ENCODE data around the gene TYW5.
"Not testable (repeated sequence)": the region's sequence is repeated elsewhere in the genome, so short reads cannot be mapped to it uniquely, and the experiment has no call there.

TYW5 gene

DNA sequence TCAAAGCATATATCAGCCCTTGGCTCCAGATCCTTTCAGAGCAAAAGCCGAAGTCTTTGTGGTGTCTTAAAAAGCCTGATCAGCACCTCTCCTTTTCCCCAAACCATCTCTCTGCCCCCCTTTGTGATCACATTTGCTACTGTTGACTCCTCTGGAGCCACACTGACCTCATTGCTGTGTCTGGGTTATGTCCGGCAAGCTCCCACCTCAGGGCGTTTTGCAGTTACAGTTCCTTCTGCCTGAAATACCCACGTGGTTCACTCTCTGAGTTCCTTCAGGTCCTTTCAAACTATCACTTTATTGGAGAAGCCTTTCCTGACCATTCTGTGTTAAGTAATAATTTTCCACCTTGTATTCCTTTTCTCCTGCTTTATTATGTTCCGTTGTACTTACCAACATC, 32.4 kb downstream of the TYW5 start:
- Histone ChIP-seq H3K14ac (ENCODE audit: low read length) (no peak overlapping the region), H2AFZ (ENCODE audit: insufficient read depth, low read length, poor library complexity) (no peak overlapping the region), H2AK5ac (ENCODE audit: low read length) (no peak overlapping the region), H2BK120ac (ENCODE audit: insufficient read depth, low read length, poor library complexity) (no peak overlapping the region), H3K36me3 (ENCODE audit: control insufficient read depth in 1 of 2, insufficient read depth in 2 of 2, low read length in 2 of 2) (peaks cover 6 to 9% of the 10 kb centered on the region in 2 experiments), H4K91ac (ENCODE audit: low read depth, low read length) (no peak overlapping the region), H2BK12ac (ENCODE audit: low read length) (no peak overlapping the region), H3K79me2 (ENCODE audit: control insufficient read depth, insufficient read depth, low read length, poor library complexity) (peaks cover 5% of the 10 kb centered on the region), H3K4me1 (ENCODE audit: control insufficient read depth in 1 of 2, insufficient read depth in 2 of 2, low read length in 2 of 2) (peaks cover 3 to 11% of the 10 kb centered on the region in 2 experiments), H3K4me2 (ENCODE audit: low read length) (peak overlapping the region; percentile 42), H3K23ac (ENCODE audit: low read length) (no peak overlapping the region), H3K4ac (ENCODE audit: low read depth, low read length) (no peak overlapping the region), H3K79me1 (ENCODE audit: low read length) (peaks cover 2% of the 10 kb centered on the region), H3K27me3 (ENCODE audit: insufficient read depth, low read length) (no peaks in the 10 kb centered on the region), H3K9ac (ENCODE audit: low read length) (no peak overlapping the region), H4K8ac (ENCODE audit: low read depth, low read length) (no peak overlapping the region), H3K27ac (ENCODE audit: low read depth, low read length) (peak overlapping the region; percentile 37), H2BK5ac (ENCODE audit: low read depth, low read length, poor library complexity) (no peak overlapping the region), H4K12ac (ENCODE audit: low read depth, low read length) (no peak overlapping the region), H3K9me3 (ENCODE audit: insufficient read depth, low read depth, low read length) (no peaks in the 10 kb centered on the region), H3K18ac (ENCODE audit: low read length) (no peak overlapping the region), H3K4me3 (ENCODE audit: low read depth, low read length) (no peak overlapping the region)
- peak in 1 of 2 donors; percentile 6 for DNase-seq
- WGBS (ENCODE audit: extremely low coverage, insufficient coverage, insufficient read length): no CpG with 5 or more reads among the region's 5 CpGs

DNA sequence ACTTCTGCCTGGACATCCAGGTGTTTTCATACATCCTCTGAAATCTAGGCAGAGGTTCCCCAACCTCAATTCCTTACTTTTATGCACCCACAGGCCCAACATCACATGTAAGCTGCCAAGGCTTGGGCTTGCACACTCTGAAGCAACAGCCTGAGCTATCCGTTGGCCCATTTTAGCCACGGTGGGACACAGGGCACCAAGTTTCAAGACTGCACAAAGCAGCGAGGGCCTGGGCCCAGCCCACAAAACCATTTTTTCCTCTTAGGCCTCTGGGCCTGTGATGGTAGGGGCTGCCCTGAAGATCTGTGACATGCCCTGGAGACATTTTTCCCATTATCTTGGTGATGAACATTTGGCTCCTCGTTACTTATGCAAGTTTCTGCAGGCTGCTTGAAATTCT, 38.3 kb downstream of the TYW5 start:
- Histone ChIP-seq H2AK5ac (ENCODE audit: low read length) (no peak overlapping the region), H4K8ac (ENCODE audit: low read depth, low read length) (no peak overlapping the region), H3K9ac (ENCODE audit: low read length) (no peak overlapping the region), H2BK12ac (ENCODE audit: low read length) (no peak overlapping the region), H3K4me3 (ENCODE audit: low read depth, low read length) (no peak overlapping the region), H3K27ac (ENCODE audit: low read depth, low read length) (no peak overlapping the region), H3K36me3 (ENCODE audit: control insufficient read depth in 1 of 2, insufficient read depth in 2 of 2, low read length in 2 of 2) (peaks cover 12 to 17% of the 10 kb centered on the region in 2 experiments), H3K4ac (ENCODE audit: low read depth, low read length) (peak overlapping the region; percentile 78), H2AFZ (ENCODE audit: insufficient read depth, low read length, poor library complexity) (no peak overlapping the region), H4K12ac (ENCODE audit: low read depth, low read length) (no peak overlapping the region), H3K18ac (ENCODE audit: low read length) (no peak overlapping the region), H3K4me1 (ENCODE audit: control insufficient read depth in 1 of 2, insufficient read depth in 2 of 2, low read length in 2 of 2) (peaks cover under 1 to 10% of the 10 kb centered on the region in 2 experiments), H3K27me3 (ENCODE audit: insufficient read depth, low read length) (no peaks in the 10 kb centered on the region), H3K23ac (ENCODE audit: low read length) (no peak overlapping the region), H3K79me1 (ENCODE audit: low read length) (peaks cover under 1% of the 10 kb centered on the region), H2BK5ac (ENCODE audit: low read depth, low read length, poor library complexity) (no peak overlapping the region), H2BK120ac (ENCODE audit: insufficient read depth, low read length, poor library complexity) (no peak overlapping the region), H3K4me2 (ENCODE audit: low read length) (no peak overlapping the region), H3K9me3 (ENCODE audit: insufficient read depth, low read depth, low read length) (peaks cover 6% of the 10 kb centered on the region), H3K14ac (ENCODE audit: low read length) (no peak overlapping the region), H4K91ac (ENCODE audit: low read depth, low read length) (no peak overlapping the region), H3K79me2 (ENCODE audit: control insufficient read depth, insufficient read depth, low read length, poor library complexity) (peaks cover 10% of the 10 kb centered on the region)
- no CpG with 5 or more reads among the region's 4 CpGs for WGBS (ENCODE audit: extremely low coverage, insufficient coverage, insufficient read length)
- DNase-seq: no peak

GRCh38 chr2:199914372-199914958, 40.8 kb downstream of the TYW5 start:
- Histone ChIP-seq H3K4me1 (ENCODE audit: control insufficient read depth in 1 of 2, insufficient read depth in 2 of 2, low read length in 2 of 2) (peaks cover 0 to 6% of the 10 kb centered on the region in 2 experiments), H2BK12ac (ENCODE audit: low read length) (no peak overlapping the region), H2AFZ (ENCODE audit: insufficient read depth, low read length, poor library complexity) (no peak overlapping the region), H3K4me3 (ENCODE audit: low read depth, low read length) (no peak overlapping the region), H3K36me3 (ENCODE audit: control insufficient read depth in 1 of 2, insufficient read depth in 2 of 2, low read length in 2 of 2) (peaks cover 11 to 17% of the 10 kb centered on the region in 2 experiments), H4K8ac (ENCODE audit: low read depth, low read length) (no peak overlapping the region), H3K27ac (ENCODE audit: low read depth, low read length) (no peak overlapping the region), H3K18ac (ENCODE audit: low read length) (no peak overlapping the region), H3K14ac (ENCODE audit: low read length) (no peak overlapping the region), H2BK120ac (ENCODE audit: insufficient read depth, low read length, poor library complexity) (no peak overlapping the region), H2AK5ac (ENCODE audit: low read length) (no peak overlapping the region), H3K9me3 (ENCODE audit: insufficient read depth, low read depth, low read length) (peaks cover 6% of the 10 kb centered on the region), H2BK5ac (ENCODE audit: low read depth, low read length, poor library complexity) (no peak overlapping the region), H3K4ac (ENCODE audit: low read depth, low read length) (peak overlapping the region; percentile 89), H3K9ac (ENCODE audit: low read length) (no peak overlapping the region), H4K12ac (ENCODE audit: low read depth, low read length) (no peak overlapping the region), H3K79me1 (ENCODE audit: low read length) (peaks cover 7% of the 10 kb centered on the region), H3K4me2 (ENCODE audit: low read length) (no peak overlapping the region), H3K27me3 (ENCODE audit: insufficient read depth, low read length) (no peaks in the 10 kb centered on the region), H4K91ac (ENCODE audit: low read depth, low read length) (no peak overlapping the region), H3K79me2 (ENCODE audit: control insufficient read depth, insufficient read depth, low read length, poor library complexity) (peaks cover 16% of the 10 kb centered on the region), H3K23ac (ENCODE audit: low read length) (no peak overlapping the region)
- no CpG with 5 or more reads among the region's 2 CpGs for WGBS (ENCODE audit: extremely low coverage, insufficient coverage, insufficient read length)
- DNase-seq: no peak

- not testable (repeated sequence) for H2BK12ac ChIP-seq (ENCODE audit: low read length); H3K4me1 ChIP-seq (ENCODE audit: control insufficient read depth in 1 of 2, insufficient read depth in 2 of 2, low read length in 2 of 2); H3K18ac ChIP-seq (ENCODE audit: low read length); H4K91ac ChIP-seq (ENCODE audit: low read depth, low read length); H3K9ac ChIP-seq (ENCODE audit: low read length); H3K79me1 ChIP-seq (ENCODE audit: low read length); H3K4me3 ChIP-seq (ENCODE audit: low read depth, low read length); H2BK120ac ChIP-seq (ENCODE audit: insufficient read depth, low read length, poor library complexity); H3K23ac ChIP-seq (ENCODE audit: low read length); H3K27ac ChIP-seq (ENCODE audit: low read depth, low read length); H2AFZ ChIP-seq (ENCODE audit: insufficient read depth, low read length, poor library complexity); H3K14ac ChIP-seq (ENCODE audit: low read length); H4K8ac ChIP-seq (ENCODE audit: low read depth, low read length); H3K27me3 ChIP-seq (ENCODE audit: insufficient read depth, low read length); DNase-seq; H3K9me3 ChIP-seq (ENCODE audit: insufficient read depth, low read depth, low read length); H2AK5ac ChIP-seq (ENCODE audit: low read length); H4K12ac ChIP-seq (ENCODE audit: low read depth, low read length)
- Histone ChIP-seq H3K36me3 (ENCODE audit: control insufficient read depth in 1 of 2, insufficient read depth in 2 of 2, low read length in 2 of 2) (peaks cover 7 to 10% of the 10 kb centered on the region in 2 experiments), H2BK5ac (ENCODE audit: low read depth, low read length, poor library complexity) (peak overlapping the region; percentile 13), H3K4ac (ENCODE audit: low read depth, low read length) (peak overlapping the region; percentile 75), H3K4me2 (ENCODE audit: low read length) (peak overlapping the region; percentile 56), H3K79me2 (ENCODE audit: control insufficient read depth, insufficient read depth, low read length, poor library complexity) (peaks cover 16% of the 10 kb centered on the region)
- no CpG with 5 or more reads among the region's 12 CpGs for WGBS (ENCODE audit: extremely low coverage, insufficient coverage, insufficient read length)
Measured at GRCh38 chr2:199912553-199913114, 42.7 kb downstream of the TYW5 start.

All from trophoblast cell (in vitro differentiated cells and primary cell).